Neuronal stem cell (in vitro differentiated cells): Measurements from ENCODE around the gene EWSR1.
A peak's percentile ranks its signal among the peaks of the same experiment; 100 is the strongest.

ENCODE experiments used
- DNase-seq: peaks from one replicate; pipeline ENCODE4 v3.0.0-alpha.2; 2013; ENCODE audit warnings: low spot score
- H2AFZ ChIP-seq: one replicate; pipeline ENCODE4 v1.6.1; 2013; ENCODE audit warnings: mild to moderate bottlenecking, low read length, inconsistent platforms
- H2AK5ac ChIP-seq: 2 replicates; pipeline ENCODE4 v1.6.1; 2013; ENCODE audit warnings: low read depth, mild to moderate bottlenecking, inconsistent platforms, low read length, moderate library complexity, mixed read lengths
- H2BK120ac ChIP-seq: 2 replicates; pipeline ENCODE4 v1.6.1; 2013; ENCODE audit warnings: low read depth, mild to moderate bottlenecking, inconsistent platforms, low read length, moderate library complexity, mixed read lengths
- H2BK12ac ChIP-seq: one replicate; pipeline ENCODE4 v1.6.1; 2013; ENCODE audit warnings: low read length, inconsistent platforms
- H2BK15ac ChIP-seq: 2 replicates; pipeline ENCODE4 v1.6.1; 2013; ENCODE audit warnings: mild to moderate bottlenecking, low read length, inconsistent platforms, mixed read lengths
- H2BK5ac ChIP-seq: one replicate; pipeline ENCODE4 v1.6.1; 2013; ENCODE audit warnings: inconsistent platforms, mild to moderate bottlenecking, low read length, moderate library complexity
- H3K14ac ChIP-seq: one replicate; pipeline ENCODE4 v1.6.1; 2013; ENCODE audit warnings: low read length, inconsistent platforms
- H3K18ac ChIP-seq: 2 replicates; pipeline ENCODE4 v1.6.1; 2013; ENCODE audit warnings: low read length, inconsistent platforms
- H3K23ac ChIP-seq: 2 replicates; pipeline ENCODE4 v1.6.1; 2013; ENCODE audit warnings: low read depth, mild to moderate bottlenecking, mixed read lengths, low read length, inconsistent platforms; ENCODE audit not compliant: poor library complexity
- H3K27ac ChIP-seq: replicated peaks from 3 replicates; pipeline ENCODE4 v1.5.1; 2013; ENCODE audit warnings: low read length, inconsistent platforms
- H3K27me3 ChIP-seq, 3 experiments: 2 replicates each; pipeline ENCODE4 v1.6.1; 2013; ENCODE audit warnings: low read length in 3 of 3, mild to moderate bottlenecking in 2 of 3, inconsistent platforms in 1 of 3, low read depth in 1 of 3, mixed read lengths in 1 of 3, moderate library complexity in 1 of 3; ENCODE audit not compliant: control insufficient read depth in 3 of 3, insufficient read depth in 3 of 3
- H3K36me3 ChIP-seq, 2 donors: replicated peaks in 1 of 2; 2 replicates each; pipeline ENCODE4 v1.6.1; 2013; ENCODE audit warnings: low read length in 2 of 2; ENCODE audit not compliant: control insufficient read depth in 2 of 2, insufficient read depth in 2 of 2
- H3K4ac ChIP-seq: 2 replicates; pipeline ENCODE4 v1.6.1; 2013; ENCODE audit warnings: inconsistent platforms, mild to moderate bottlenecking, low read length, moderate library complexity
- H3K4me1 ChIP-seq, 2 donors: 1 replicate in 1 of 2; 2 replicates in 1 of 2; pipeline ENCODE4 v1.6.1; 2013; ENCODE audit warnings: low read length in 2 of 2, low read depth in 1 of 2; ENCODE audit not compliant: control insufficient read depth in 2 of 2, insufficient read depth in 1 of 2
- H3K4me2 ChIP-seq: one replicate; pipeline ENCODE4 v1.6.1; 2013; ENCODE audit warnings: mild to moderate bottlenecking, low read length, inconsistent platforms; ENCODE audit not compliant: insufficient read depth, poor library complexity, severe bottlenecking
- H3K4me3 ChIP-seq, 2 donors: 2 replicates each; pipeline ENCODE4 v1.5.1; 2013; ENCODE audit warnings: low read length in 2 of 2, mild to moderate bottlenecking in 2 of 2, inconsistent platforms in 1 of 2, moderate library complexity in 1 of 2
- H3K79me1 ChIP-seq: one replicate; pipeline ENCODE4 v1.6.1; 2013; ENCODE audit warnings: low read depth, mild to moderate bottlenecking, inconsistent platforms, low read length, moderate library complexity
- H3K9ac ChIP-seq: one replicate; pipeline ENCODE4 v1.6.1; 2013; ENCODE audit warnings: mild to moderate bottlenecking, low read depth, low read length, inconsistent platforms; ENCODE audit not compliant: poor library complexity
- H3K9me3 ChIP-seq, 2 donors: replicated peaks in 1 of 2; 2 replicates each; pipeline versions ENCODE3 to v1.6.1; 2013; ENCODE audit warnings: low read length in 2 of 2, mild to moderate bottlenecking in 2 of 2, inconsistent platforms in 1 of 2, low read depth in 1 of 2, mixed read lengths in 1 of 2, moderate library complexity in 1 of 2; ENCODE audit not compliant: control insufficient read depth in 2 of 2, insufficient read depth in 1 of 2
- H4K8ac ChIP-seq: one replicate; pipeline ENCODE4 v1.6.1; 2013; ENCODE audit warnings: low read depth, mild to moderate bottlenecking, inconsistent platforms, low read length, moderate library complexity
- H4K91ac ChIP-seq: one replicate; pipeline ENCODE4 v1.6.1; 2013; ENCODE audit warnings: low read length, low read depth, mild to moderate bottlenecking, inconsistent platforms; ENCODE audit not compliant: poor library complexity
- WGBS, 2 donors: extraction: QIAGEN DNeasy Blood & Tissue Kit; methylation state at CpG; one replicate each; pipeline ENCODE4 v1.1.7; 2013; ENCODE audit warnings: missing lambda C conversion rate in 2 of 2, mixed read lengths in 1 of 2; ENCODE audit not compliant: insufficient read length in 2 of 2, insufficient replicate concordance in 1 of 2; ENCODE audit errors: extremely low coverage in 2 of 2; 5-methylcytosine and 5-hydroxymethylcytosine counted together

EWSR1 gene

GRCh38 chr22:29330753-29331152 is 62.7 kb downstream of the EWSR1 start:
- peak overlapping the region; percentile 24 for H2BK5ac ChIP-seq
- H3K14ac ChIP-seq = peak overlapping the region; percentile 75
- no peaks in the 10 kb centered on the region for H3K79me1 ChIP-seq
- no peak overlapping the region for H2BK120ac ChIP-seq
- peak overlapping the region; percentile 41 for H2BK12ac ChIP-seq
- H4K91ac ChIP-seq = no peak overlapping the region
- peaks cover 14 to 75% of the 10 kb centered on the region in 2 donors for H3K36me3 ChIP-seq
- WGBS, 2 donors = no CpG with 5 or more reads among the region's 9 CpGs
- H3K4me2 ChIP-seq = no peak overlapping the region
- H3K18ac ChIP-seq = peak overlapping the region; percentile 80
- no peak overlapping the region for H4K8ac ChIP-seq
- H2AFZ ChIP-seq = no peak overlapping the region
- DNase-seq = no peak
- no peak overlapping the region for H3K4ac ChIP-seq
- H3K27ac ChIP-seq = no peak overlapping the region
- no peaks in the 10 kb centered on the region for H3K27me3 ChIP-seq
- peak overlapping the region; percentile 70 for H3K9ac ChIP-seq
- H3K23ac ChIP-seq = no peak overlapping the region
- H2AK5ac ChIP-seq = peak overlapping the region; percentile 83
- no peak overlapping the region for H2BK15ac ChIP-seq
- no peak overlapping the region for H3K4me3 ChIP-seq
- no peaks in the 10 kb centered on the region for H3K9me3 ChIP-seq
- peaks cover 4 to 7% of the 10 kb centered on the region in 2 donors for H3K4me1 ChIP-seq

GRCh38 chr22:29331213-29331612 is 63.1 kb downstream of the EWSR1 start:
- peak overlapping the region; percentile 80 for H3K18ac ChIP-seq
- no peak overlapping the region for H3K4me3 ChIP-seq
- DNase-seq = no peak
- H2BK15ac ChIP-seq = peak overlapping the region; percentile 37
- H3K27ac ChIP-seq = no peak overlapping the region
- peaks cover 14 to 78% of the 10 kb centered on the region in 2 donors for H3K36me3 ChIP-seq
- peak overlapping the region; percentile 80 for H3K23ac ChIP-seq
- peaks cover 4 to 7% of the 10 kb centered on the region in 2 donors for H3K4me1 ChIP-seq
- H2AFZ ChIP-seq = no peak overlapping the region
- peak overlapping the region; percentile 21 for H2AK5ac ChIP-seq
- peak overlapping the region; percentile 70 for H3K9ac ChIP-seq
- no peak overlapping the region for H2BK5ac ChIP-seq
- H3K4ac ChIP-seq = peak overlapping the region; percentile 0
- WGBS, 2 donors = no CpG with 5 or more reads among the region's 8 CpGs
- no peak overlapping the region for H4K91ac ChIP-seq
- H3K4me2 ChIP-seq = no peak overlapping the region
- no peaks in the 10 kb centered on the region for H3K27me3 ChIP-seq
- no peak overlapping the region for H4K8ac ChIP-seq
- peak overlapping the region; percentile 89 for H3K14ac ChIP-seq
- peak overlapping the region; percentile 41 for H2BK12ac ChIP-seq
- no peaks in the 10 kb centered on the region for H3K9me3 ChIP-seq
- H2BK120ac ChIP-seq = no peak overlapping the region
- H3K79me1 ChIP-seq = no peaks in the 10 kb centered on the region

GRCh38 chr22:29331658-29332300 is 63.7 kb downstream of the EWSR1 start:
- Histone ChIP-seq H4K91ac (no peak overlapping the region), H3K36me3 (peaks cover 15 to 78% of the 10 kb centered on the region in 2 donors)

DNA sequence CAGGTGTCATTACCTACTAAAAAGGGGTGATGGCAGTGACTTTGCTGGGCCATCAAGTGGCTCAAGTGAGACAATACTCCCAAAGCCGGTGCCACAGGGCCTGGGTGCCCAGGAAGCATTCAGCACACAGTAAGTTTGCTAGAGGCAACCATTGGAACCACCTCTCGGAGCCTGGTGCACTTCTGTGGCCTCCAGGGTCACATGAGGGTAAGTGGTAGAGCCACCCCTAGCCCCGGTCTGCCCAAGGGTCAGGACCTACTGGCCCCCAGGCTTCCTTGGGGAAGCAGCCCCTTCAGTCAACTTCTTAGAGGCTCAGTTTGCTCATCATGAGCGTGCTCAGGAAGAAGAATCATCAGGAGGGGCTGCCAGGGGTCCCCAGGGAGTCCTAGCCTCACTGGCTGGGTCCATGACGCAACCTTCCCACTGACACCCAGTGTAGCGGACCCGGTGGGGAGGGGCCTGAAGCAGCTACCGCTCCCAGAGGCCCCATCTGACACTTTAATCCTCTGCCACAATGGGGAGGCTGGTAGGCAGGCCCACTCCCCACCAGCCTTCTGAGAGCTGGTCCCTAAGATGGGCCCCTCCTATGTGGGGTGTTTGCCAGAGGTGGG is 64.9 kb downstream of the EWSR1 start:
- no CpG with 5 or more reads among the region's 8 CpGs for WGBS, 2 donors
- H2BK120ac ChIP-seq = no peak overlapping the region
- H3K9me3 ChIP-seq = no peaks in the 10 kb centered on the region
- H3K4me2 ChIP-seq = no peak overlapping the region
- H3K18ac ChIP-seq = no peak overlapping the region
- no peak overlapping the region for H4K91ac ChIP-seq
- no peak overlapping the region for H3K14ac ChIP-seq
- no peak overlapping the region for H4K8ac ChIP-seq
- no peak overlapping the region for H2AK5ac ChIP-seq
- no peaks in the 10 kb centered on the region for H3K27me3 ChIP-seq
- no peak overlapping the region for H3K27ac ChIP-seq
- H2BK5ac ChIP-seq = no peak overlapping the region
- H3K4me3 ChIP-seq = no peak overlapping the region
- H3K79me1 ChIP-seq = no peaks in the 10 kb centered on the region
- no peak for DNase-seq
- no peak overlapping the region for H2BK15ac ChIP-seq
- peaks cover 4 to 7% of the 10 kb centered on the region in 2 donors for H3K4me1 ChIP-seq
- H2BK12ac ChIP-seq = no peak overlapping the region
- no peak overlapping the region for H2AFZ ChIP-seq
- no peak overlapping the region for H3K4ac ChIP-seq
- no peak overlapping the region for H3K23ac ChIP-seq
- H3K9ac ChIP-seq = no peak overlapping the region
- H3K36me3 ChIP-seq = peaks cover 23 to 79% of the 10 kb centered on the region in 2 donors

More at GRCh38 chr22:29331658-29332300, 63.7 kb downstream of the EWSR1 start:
- Histone ChIP-seq H4K8ac (no peak overlapping the region), H3K4me3 (no peak overlapping the region), H3K14ac (no peak overlapping the region), H3K9me3 (no peaks in the 10 kb centered on the region), H3K18ac (no peak overlapping the region), H2AK5ac (no peak overlapping the region), H3K4me2 (no peak overlapping the region), H3K27me3 (no peaks in the 10 kb centered on the region), H2BK5ac (no peak overlapping the region), H3K9ac (no peak overlapping the region), H3K4me1 (peaks cover 4 to 7% of the 10 kb centered on the region in 2 donors), H2BK120ac (no peak overlapping the region), H3K23ac (peak overlapping the region; percentile 80), H2BK15ac (peak overlapping the region; percentile 37), H3K79me1 (no peaks in the 10 kb centered on the region), H2BK12ac (no peak overlapping the region), H2AFZ (no peak overlapping the region), H3K27ac (no peak overlapping the region), H3K4ac (peak overlapping the region; percentile 0)
- WGBS, 2 donors = no CpG with 5 or more reads among the region's 14 CpGs
- no peak for DNase-seq
